Activated naive CD8-positive, alpha-beta T cell treated with anti-CD3 and anti-CD28 coated beads, Interleukin-2, amount 50 U/mL, for 24 hours (primary cell): ENCODE data around the gene C6orf132.

Experiments
- ATAC-seq: fragments of 150-1000 bp; cut with Tn5 transposase; one replicate; pipeline ENCODE4 v1.10.0; 2021
- DNase-seq: peaks from one replicate; pipeline ENCODE4 v3.0.0; 2021
- H3K27ac Mint-ChIP-seq: one replicate; pipeline ENCODE4 v1.8.0; 2021; ENCODE audit warnings: mild to moderate bottlenecking, mixed read lengths
- H3K27me3 Mint-ChIP-seq: one replicate; pipeline ENCODE4 v1.8.0; 2021; ENCODE audit warnings: mixed read lengths
- H3K36me3 Mint-ChIP-seq: one replicate; pipeline ENCODE4 v1.8.0; 2021; ENCODE audit warnings: low read depth, mixed read lengths
- H3K4me1 Mint-ChIP-seq: one replicate; pipeline ENCODE4 v1.8.0; 2021; ENCODE audit warnings: mixed read lengths
- H3K4me3 Mint-ChIP-seq: one replicate; pipeline ENCODE4 v1.8.0; 2021; ENCODE audit warnings: mild to moderate bottlenecking, moderate library complexity, mixed read lengths
- H3K9me3 Mint-ChIP-seq: one replicate; pipeline ENCODE4 v1.8.0; 2021; ENCODE audit warnings: mixed read lengths

C6orf132 gene

GRCh38 chr6:42112351-42112750 lies 30.1 kb downstream of the C6orf132 start:
- no peak overlapping the region for H3K27ac Mint-ChIP-seq
- H3K4me1 Mint-ChIP-seq: no peaks in the 10 kb centered on the region
- H3K27me3 Mint-ChIP-seq: peaks cover 9% of the 10 kb centered on the region
- no peak for DNase-seq
- H3K4me3 Mint-ChIP-seq: no peak overlapping the region
- no peak for ATAC-seq
- H3K9me3 Mint-ChIP-seq: no peaks in the 10 kb centered on the region
- H3K36me3 Mint-ChIP-seq: no peaks in the 10 kb centered on the region

GRCh38 chr6:42110683-42111082 lies 31.7 kb downstream of the C6orf132 start:
- DNase-seq (no peak), ATAC-seq (no peak)
- H3K9me3 Mint-ChIP-seq: no peaks in the 10 kb centered on the region
- no peak overlapping the region for H3K4me3 Mint-ChIP-seq
- no peaks in the 10 kb centered on the region for H3K27me3 Mint-ChIP-seq
- H3K4me1 Mint-ChIP-seq: no peaks in the 10 kb centered on the region
- H3K36me3 Mint-ChIP-seq: no peaks in the 10 kb centered on the region
- H3K27ac Mint-ChIP-seq: no peak overlapping the region

- no peak for ATAC-seq
- H3K27me3 Mint-ChIP-seq: no peaks in the 10 kb centered on the region
- H3K27ac Mint-ChIP-seq: no peak overlapping the region
- no peak overlapping the region for H3K4me3 Mint-ChIP-seq
- H3K9me3 Mint-ChIP-seq: no peaks in the 10 kb centered on the region
- H3K4me1 Mint-ChIP-seq: peaks cover 6% of the 10 kb centered on the region
- no peak for DNase-seq
- no peaks in the 10 kb centered on the region for H3K36me3 Mint-ChIP-seq
Observed at GRCh38 chr6:42108071-42108470, 34.3 kb downstream of the C6orf132 start.

GRCh38 chr6:42106112-42107023 lies 36.1 kb downstream of the C6orf132 start:
- H3K4me1 Mint-ChIP-seq: peaks cover 15% of the 10 kb centered on the region
- H3K36me3 Mint-ChIP-seq: no peaks in the 10 kb centered on the region
- H3K27ac Mint-ChIP-seq: no peak overlapping the region
- H3K9me3 Mint-ChIP-seq: no peaks in the 10 kb centered on the region
- DNase-seq (no peak), ATAC-seq (no peak)
- no peaks in the 10 kb centered on the region for H3K27me3 Mint-ChIP-seq
- H3K4me3 Mint-ChIP-seq: no peak overlapping the region

GRCh38 chr6:42105709-42106108 lies 36.7 kb downstream of the C6orf132 start:
- peaks cover 20% of the 10 kb centered on the region for H3K4me1 Mint-ChIP-seq
- no peaks in the 10 kb centered on the region for H3K9me3 Mint-ChIP-seq
- H3K4me3 Mint-ChIP-seq: no peak overlapping the region
- H3K36me3 Mint-ChIP-seq: no peaks in the 10 kb centered on the region
- H3K27ac Mint-ChIP-seq: no peak overlapping the region
- ATAC-seq: no peak
- DNase-seq: no peak
- no peaks in the 10 kb centered on the region for H3K27me3 Mint-ChIP-seq

GRCh38 chr6:42105156-42105648 lies 37.2 kb downstream of the C6orf132 start:
- ATAC-seq (no peak), DNase-seq (no peak)
- Mint-ChIP-seq H3K36me3 (no peaks in the 10 kb centered on the region), H3K4me3 (peak overlapping the region; percentile 24), H3K9me3 (no peaks in the 10 kb centered on the region), H3K27me3 (no peaks in the 10 kb centered on the region), H3K27ac (no peak overlapping the region), H3K4me1 (peaks cover 25% of the 10 kb centered on the region)

GRCh38 chr6:42104804-42105125 lies 37.7 kb downstream of the C6orf132 start:
- no peak overlapping the region for H3K27ac Mint-ChIP-seq
- H3K4me1 Mint-ChIP-seq: peaks cover 30% of the 10 kb centered on the region
- H3K36me3 Mint-ChIP-seq: no peaks in the 10 kb centered on the region
- no peak for DNase-seq
- no peaks in the 10 kb centered on the region for H3K27me3 Mint-ChIP-seq
- no peaks in the 10 kb centered on the region for H3K9me3 Mint-ChIP-seq
- no peak for ATAC-seq
- H3K4me3 Mint-ChIP-seq: peak overlapping the region; percentile 24

- no peaks in the 10 kb centered on the region for H3K27me3 Mint-ChIP-seq
- H3K4me3 Mint-ChIP-seq: peak overlapping the region; percentile 72
- ATAC-seq (peak; percentile 70), DNase-seq (peak; percentile 83)
- H3K27ac Mint-ChIP-seq: peak overlapping the region; percentile 8
- no peaks in the 10 kb centered on the region for H3K36me3 Mint-ChIP-seq
- peaks cover 35% of the 10 kb centered on the region for H3K4me1 Mint-ChIP-seq
- no peaks in the 10 kb centered on the region for H3K9me3 Mint-ChIP-seq
Observed at GRCh38 chr6:42104095-42104803, 38.2 kb downstream of the C6orf132 start.

GRCh38 chr6:42103753-42104094 lies 38.7 kb downstream of the C6orf132 start:
- peaks cover 38% of the 10 kb centered on the region for H3K4me1 Mint-ChIP-seq
- no peaks in the 10 kb centered on the region for H3K36me3 Mint-ChIP-seq
- peak overlapping the region; percentile 8 for H3K27ac Mint-ChIP-seq
- ATAC-seq (no peak), DNase-seq (no peak)
- no peaks in the 10 kb centered on the region for H3K27me3 Mint-ChIP-seq
- peak overlapping the region; percentile 72 for H3K4me3 Mint-ChIP-seq
- no peaks in the 10 kb centered on the region for H3K9me3 Mint-ChIP-seq

GRCh38 chr6:42103216-42103615 lies 39.2 kb downstream of the C6orf132 start:
- H3K27me3 Mint-ChIP-seq: no peaks in the 10 kb centered on the region
- H3K9me3 Mint-ChIP-seq: no peaks in the 10 kb centered on the region
- H3K4me1 Mint-ChIP-seq: peaks cover 38% of the 10 kb centered on the region
- H3K36me3 Mint-ChIP-seq: no peaks in the 10 kb centered on the region
- H3K27ac Mint-ChIP-seq: no peak overlapping the region
- ATAC-seq (no peak), DNase-seq (no peak)
- peak overlapping the region; percentile 72 for H3K4me3 Mint-ChIP-seq

- ATAC-seq (no peak), DNase-seq (no peak)
- H3K27ac Mint-ChIP-seq: peak overlapping the region; percentile 52
- no peaks in the 10 kb centered on the region for H3K9me3 Mint-ChIP-seq
- H3K36me3 Mint-ChIP-seq: no peaks in the 10 kb centered on the region
- H3K4me1 Mint-ChIP-seq: peaks cover 43% of the 10 kb centered on the region
- no peak overlapping the region for H3K4me3 Mint-ChIP-seq
- no peaks in the 10 kb centered on the region for H3K27me3 Mint-ChIP-seq
Observed at GRCh38 chr6:42101186-42101657, 41.2 kb downstream of the C6orf132 start.

GRCh38 chr6:42100029-42100901 lies 42.2 kb downstream of the C6orf132 start:
- peak overlapping the region; percentile 35 for H3K4me3 Mint-ChIP-seq
- H3K36me3 Mint-ChIP-seq: no peaks in the 10 kb centered on the region
- ATAC-seq (peak; percentile 40), DNase-seq (no peak)
- no peaks in the 10 kb centered on the region for H3K27me3 Mint-ChIP-seq
- peaks cover 43% of the 10 kb centered on the region for H3K4me1 Mint-ChIP-seq
- no peaks in the 10 kb centered on the region for H3K9me3 Mint-ChIP-seq
- peak overlapping the region; percentile 91 for H3K27ac Mint-ChIP-seq

- Mint-ChIP-seq H3K27ac (peak overlapping the region; percentile 91), H3K4me3 (peak overlapping the region; percentile 35), H3K27me3 (no peaks in the 10 kb centered on the region), H3K4me1 (peaks cover 43% of the 10 kb centered on the region), H3K36me3 (no peaks in the 10 kb centered on the region), H3K9me3 (no peaks in the 10 kb centered on the region)
- DNase-seq (no peak), ATAC-seq (peak; percentile 66)
Observed at GRCh38 chr6:42099340-42100028, 42.9 kb downstream of the C6orf132 start.
